Spleen (tissue), 11 donors: ENCODE results near the gene MYLK4. TPM values are rescaled to one million over a fixed set of nuclear protein-coding genes. Genes with fewer than 3 reads are reported as not detected.

ENCODE experiments used
- DNase-seq: peaks from one replicate; pipeline ENCODE4 v3.0.0-alpha.2; 2020
- H3K27ac ChIP-seq, 8 donors: fragments of 200-600 bp; sonication (generic) in 7 of 8; 1 replicate in 4 of 8; 2 replicates in 4 of 8; pipeline versions ENCODE4 v1.5.0 to v1.8.0; 2016 to 2021; ENCODE audit warnings: inconsistent platforms in 4 of 8, mild to moderate bottlenecking in 4 of 8, moderate library complexity in 1 of 8
- H3K27me3 ChIP-seq, 7 donors: fragments of 200-600 bp; sonication (generic) in 6 of 7; replicated peaks in 1 of 7; 1 replicate in 4 of 7; 2 replicates in 3 of 7; pipeline versions ENCODE4 v1.5.0 to v1.8.0; 2016 to 2021; ENCODE audit warnings: inconsistent platforms in 3 of 7, mild to moderate bottlenecking in 1 of 7
- H3K36me3 ChIP-seq, 6 donors: fragments of 200-600 bp; sonication (generic) in 5 of 6; 1 replicate in 4 of 6; 2 replicates in 2 of 6; pipeline versions ENCODE4 v1.5.0 to v1.8.0; 2016 to 2021; ENCODE audit warnings: inconsistent platforms in 2 of 6
- H3K4me1 ChIP-seq, 6 donors: fragments of 200-600 bp; sonication (generic) in 5 of 6; 1 replicate in 3 of 6; 2 replicates in 3 of 6; pipeline versions ENCODE4 v1.5.0 to v1.8.0; 2016 to 2021; ENCODE audit warnings: inconsistent platforms in 3 of 6
- H3K4me3 ChIP-seq, 8 donors: fragments of 200-600 bp; sonication (generic) in 7 of 8; 1 replicate in 4 of 8; 2 replicates in 4 of 8; pipeline versions ENCODE4 v1.5.0 to v1.8.0; 2016 to 2021; ENCODE audit warnings: inconsistent platforms in 4 of 8, mild to moderate bottlenecking in 4 of 8, moderate library complexity in 2 of 8
- H3K9me3 ChIP-seq, 8 donors: fragments of 200-600 bp; sonication (generic) in 7 of 8; 1 replicate in 4 of 8; 2 replicates in 4 of 8; pipeline versions ENCODE4 v1.5.0 to v1.8.0; 2016 to 2021; ENCODE audit warnings: inconsistent platforms in 4 of 8
- CTCF ChIP-seq, 11 experiments: fragments of 200-600 bp in 7 of 11; fragments of 450-650 bp in 4 of 11; sonication (generic) in 4 of 11; IDR thresholded peaks in 8 of 11; conservative IDR thresholded peaks in 3 of 11; 1 replicate in 7 of 11; 2 replicates in 4 of 11; pipeline versions ENCODE4 v1.4.0 to v1.8.0; 2016 to 2021; ENCODE audit warnings: antibody characterized with exemption in 11 of 11, inconsistent platforms in 4 of 11, mild to moderate bottlenecking in 1 of 11
- POLR2A ChIP-seq, 3 donors: fragments of 450-650 bp; IDR thresholded peaks; one replicate each; pipeline ENCODE4 v1.5.1; 2017; ENCODE audit warnings: antibody characterized with exemption in 3 of 3, mild to moderate bottlenecking in 1 of 3
- POLR2AphosphoS5 ChIP-seq, 3 donors: sonication (generic); formaldehyde crosslinking; IDR thresholded peaks; one replicate each; pipeline ENCODE4 v1.5.1; 2017; ENCODE audit warnings: antibody characterized with exemption in 3 of 3
- WGBS, 5 donors: extraction: QIAGEN DNeasy Blood & Tissue Kit in 3 of 5; methylation state at CpG; one replicate each; pipeline versions ENCODE4 v1.1.5 to v1.1.7; 2013 to 2018; 5-methylcytosine and 5-hydroxymethylcytosine counted together
- intact Hi-C: fragments of 100-400 bp; cut with DNase I; formaldehyde crosslinking; loops from one replicate; pipeline ENCODE4 v1.15.0; 2023; ENCODE audit warnings: low total_unique reads
- polyA plus RNA-seq, 3 donors: library from polyadenylated mRNA; stranded (reverse); fragments of 200-250 nt; gene quantifications; one replicate each; pipeline ENCODE4 v1.2.1, GENCODE V29; 2013
- total RNA-seq, 7 donors: library from RNA; depleted of rRNA in 3 of 7; stranded (reverse); fragments of >200 nt in 3 of 7; fragmentation: NEBNext Ultra II Directional in 4 of 7; extraction: Animal tissue kit (Norgen Biotek cat#: 25700) in 4 of 7; gene quantifications; one replicate each; pipeline versions ENCODE4 v1.1.0 to v1.2.1, GENCODE V29; 2016 to 2021
- donor health status: healthy with polysubstance abuse.
- donor health status: DM: no; HTN: no; CAD: no; lungs with moderate emphysema.
- donor health status: DM: no; HTN: no; CAD: no.
- donor health status: Bipolar disorder and iron deficiency.
- donor health status: healthy.
- donor health status: DM: no; HTN: no; CAD: no.
- donor health status: DM: yes; HTN: yes; CAD: no.

Gene MYLK4
- total and polyA plus RNA-seq, 10 donors: 0.21 to 1.9 (median 0.76) TPM

- no peak for TF ChIP-seq POLR2A (IDR thresholded peaks at IDR 0.05)
- no peak for TF ChIP-seq CTCF (IDR thresholded peaks at IDR 0.05 in 8 of 11, conservative IDR thresholded peaks at IDR 0.05 in 3 of 11)
- no peak for TF ChIP-seq POLR2AphosphoS5 (IDR thresholded peaks at IDR 0.05)
- Histone ChIP-seq H3K9me3 (no peaks in the 10 kb centered on the region), H3K4me3 (no peak overlapping the region), H3K36me3 (no peaks in the 10 kb centered on the region), H3K27ac (no peak overlapping the region), H3K4me1 (no peaks in the 10 kb centered on the region), H3K27me3 (peaks cover 0 to 74% (median 0%) of the 10 kb centered on the region in 7 donors)
- intact Hi-C loops: no loop called here
- WGBS, 5 donors: 70 to 89% (median 76%) methylated on average over 4 of the region's 4 CpGs
- DNase-seq: no peak
These were observed 110.2 kb downstream of the MYLK4 start for GRCh38 chr6:2640551-2640950.

- TF ChIP-seq POLR2AphosphoS5 (IDR thresholded peaks at IDR 0.05): no peak
- TF ChIP-seq CTCF (IDR thresholded peaks at IDR 0.05 in 8 of 11, conservative IDR thresholded peaks at IDR 0.05 in 3 of 11): no peak
- TF ChIP-seq POLR2A (IDR thresholded peaks at IDR 0.05): no peak
- intact Hi-C loops: loop anchor here (10.0 kb wide), 2 partner anchors 445 to 535 kb away; no protein-coding TSS in a partner anchor
- no peaks in the 10 kb centered on the region for H3K36me3 ChIP-seq
- H3K4me3 ChIP-seq: no peak overlapping the region
- peaks cover 0 to 4% (median 2%) of the 10 kb centered on the region in 6 donors for H3K4me1 ChIP-seq
- WGBS, 5 donors: 84 to 93% (median 85%) methylated on average over 8 of the region's 8 CpGs
- no peak overlapping the region for H3K27ac ChIP-seq
- H3K9me3 ChIP-seq: no peaks in the 10 kb centered on the region
- peaks cover 0 to 73% (median 0%) of the 10 kb centered on the region in 7 donors for H3K27me3 ChIP-seq
- no peak for DNase-seq
These were observed 110.8 kb downstream of the MYLK4 start for GRCh38 chr6:2639896-2640295.

- H3K36me3 ChIP-seq: no peaks in the 10 kb centered on the region
- no peak for TF ChIP-seq POLR2AphosphoS5 (IDR thresholded peaks at IDR 0.05)
- no peak for TF ChIP-seq POLR2A (IDR thresholded peaks at IDR 0.05)
- intact Hi-C loops: loop anchor here (10.0 kb wide), 2 partner anchors 444 to 534 kb away; no protein-coding TSS in a partner anchor
- no peak overlapping the region for H3K27ac ChIP-seq
- H3K9me3 ChIP-seq: no peaks in the 10 kb centered on the region
- H3K27me3 ChIP-seq: peaks cover 0 to 68% (median 2%) of the 10 kb centered on the region in 7 donors
- peaks cover 7 to 11% (median 9%) of the 10 kb centered on the region in 6 donors for H3K4me1 ChIP-seq
- WGBS, 5 donors: 88 to 94% (median 90%) methylated on average over 7 to 13 of the region's 13 CpGs
- DNase-seq: no peak
- no peak overlapping the region for H3K4me3 ChIP-seq
These were observed 111.6 kb downstream of the MYLK4 start for GRCh38 chr6:2639167-2639566.

GRCh38 chr6:2636672-2637071 lies 114.0 kb downstream of the MYLK4 start:
- Histone ChIP-seq H3K27ac (no peak overlapping the region), H3K9me3 (no peaks in the 10 kb centered on the region), H3K4me3 (no peak overlapping the region), H3K27me3 (peaks cover 0 to 48% (median 3%) of the 10 kb centered on the region in 7 donors), H3K4me1 (peaks cover 7 to 17% (median 14%) of the 10 kb centered on the region in 6 donors), H3K36me3 (no peaks in the 10 kb centered on the region)
- 90 to 96% (median 95%) methylated on average over 19 of the region's 19 CpGs for WGBS, 5 donors
- no peak for DNase-seq
- TF ChIP-seq POLR2AphosphoS5 (IDR thresholded peaks at IDR 0.05) (no peak), POLR2A (IDR thresholded peaks at IDR 0.05) (no peak), CTCF (IDR thresholded peaks at IDR 0.05 in 8 of 11, conservative IDR thresholded peaks at IDR 0.05 in 3 of 11) (no peak)
- intact Hi-C loops: loop anchor here (10.0 kb wide), 2 partner anchors 442 to 532 kb away; no protein-coding TSS in a partner anchor
